Head of caudate nucleus (tissue), 42 donors: Measurements from ENCODE around the gene CYP26B1.

Experiments
- DNase-seq, 42 donors: peaks; one replicate each; pipeline versions ENCODE4 v3.0.0 to v3.0.0-alpha.2; 2020 to 2021; ENCODE audit warnings: mixed read lengths in 7 of 42
- intact Hi-C: fragments of 100-400 bp; cut with DNase I; formaldehyde crosslinking; loops from one replicate; pipeline ENCODE4 v1.15.0; 2022

The CYP26B1 gene

GRCh38 chr2:72147303-72147971 lies at the start of gene CYP26B1:
CYP26B1 (minus strand) TSS chr2:72147862; CDS start chr2:72147834, 28 bp downstream.
- intact Hi-C loops, result loop anchor here (10.0 kb wide), 1 partner anchor 597 kb away; no protein-coding TSS in a partner anchor
- peak in 35 of 42 donors; percentile 9 to 82 (median 56) for DNase-seq

DNA sequence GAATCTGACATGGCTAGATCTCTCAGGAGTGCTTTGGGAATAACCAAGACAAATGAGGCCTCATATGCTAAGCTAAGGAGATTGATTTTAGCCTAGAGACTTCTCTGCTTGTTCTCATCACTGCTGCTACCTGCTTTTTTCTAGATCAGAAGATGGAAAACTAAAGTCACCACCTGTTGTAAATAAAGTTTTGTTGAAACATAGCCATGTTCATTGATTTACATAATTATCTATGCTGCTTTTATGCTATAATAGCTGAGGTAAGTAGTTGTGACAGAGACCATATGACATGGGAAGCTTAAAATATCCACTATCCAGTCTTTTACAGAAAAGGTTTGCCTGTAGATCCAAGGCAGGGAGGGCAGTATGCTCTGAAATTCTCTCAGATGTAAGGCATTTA lies 46.1 kb upstream of the CYP26B1 start:
- intact Hi-C loops, result no loop called here
- DNase-seq, result peak in 1 of 42 donors; percentile 4

DNA sequence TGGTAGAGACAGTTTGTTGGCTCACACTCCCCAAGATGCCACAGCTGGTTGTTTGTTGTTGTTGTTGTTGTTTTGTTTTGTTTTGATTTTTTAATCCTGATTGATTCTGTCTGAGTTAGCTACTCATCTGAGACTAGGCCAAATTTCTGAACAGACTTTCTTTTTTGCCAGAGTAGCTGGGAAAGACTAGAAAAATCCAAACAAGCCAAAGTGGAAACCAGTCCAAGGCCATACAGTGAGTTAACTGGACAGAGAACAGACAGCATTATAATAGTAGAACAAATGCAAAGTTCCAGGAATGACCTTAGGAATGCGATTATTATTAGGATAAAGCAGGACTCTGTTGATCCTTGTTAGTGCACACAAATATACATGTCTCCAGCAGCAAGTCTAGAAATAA lies 43.8 kb upstream of the CYP26B1 start:
- no peak for DNase-seq
- intact Hi-C loops, result no loop called here

DNA sequence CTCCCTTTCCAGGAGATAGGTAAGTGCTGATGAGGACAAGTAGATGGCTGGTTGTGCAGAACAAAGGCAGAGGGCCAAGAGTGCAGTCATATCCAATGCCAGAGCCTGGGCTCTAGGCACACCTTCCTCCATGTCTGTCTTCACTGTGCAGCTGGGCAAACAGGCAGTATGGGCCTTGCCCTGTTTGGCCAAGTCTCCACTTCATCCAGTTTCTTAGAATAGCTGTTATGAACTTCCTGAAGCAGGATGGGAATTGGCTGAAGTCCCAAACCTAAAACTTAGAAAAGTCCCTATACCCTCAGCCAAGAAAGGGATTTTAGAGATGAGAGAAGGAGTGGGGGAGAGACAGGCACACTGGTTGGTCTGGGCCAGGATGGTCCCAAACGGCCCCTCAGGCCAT lies 37.5 kb upstream of the CYP26B1 start:
- intact Hi-C loops, result no loop called here
- DNase-seq, result no peak

DNA sequence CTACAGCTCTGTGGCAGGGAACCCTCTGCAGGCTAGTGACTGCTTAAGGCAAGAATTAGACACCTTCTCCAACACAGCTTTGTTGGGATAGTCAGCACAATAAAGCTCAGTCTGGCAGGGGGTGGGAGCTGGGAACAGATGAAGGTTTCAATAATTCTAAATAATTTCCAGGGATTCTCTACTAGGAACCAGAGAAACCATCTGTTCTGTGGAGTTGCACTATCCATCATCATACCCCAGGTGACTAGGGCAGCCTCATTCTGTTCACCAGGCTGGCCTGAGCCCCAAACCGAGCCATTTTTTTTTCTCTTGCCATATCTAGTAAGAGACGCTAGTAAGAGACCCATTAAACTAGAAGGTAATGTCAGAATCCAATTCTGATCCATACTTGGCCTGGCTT lies 35.8 kb upstream of the CYP26B1 start:
- DNase-seq, result no peak

DNA sequence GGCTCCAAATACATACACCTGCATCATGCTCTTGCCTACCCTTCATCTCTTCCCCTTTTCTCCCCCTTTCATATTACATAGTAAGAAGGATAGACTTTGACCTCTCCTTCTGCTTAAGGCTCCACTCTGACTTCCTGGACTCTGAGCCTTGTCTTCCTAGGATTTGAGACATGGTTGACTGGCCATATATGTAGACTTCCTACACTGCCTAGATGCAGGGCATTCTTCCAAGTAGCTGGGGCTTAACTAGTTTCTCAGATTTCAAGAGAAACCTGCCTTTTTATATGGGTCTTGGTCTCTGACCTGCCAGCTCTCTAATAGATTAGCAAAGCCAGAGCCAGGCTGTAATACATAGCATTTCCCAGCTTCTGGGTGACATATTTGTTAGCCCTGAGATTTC lies 35.4 kb upstream of the CYP26B1 start:
- no peak for DNase-seq
- intact Hi-C loops, result no loop called here

More for the DNA sequence above, 35.8 kb upstream of the CYP26B1 start:
- intact Hi-C loops, result no loop called here

- intact Hi-C loops, result no loop called here
- DNase-seq, result no peak
Observed at GRCh38 chr2:72182547-72182946, 34.9 kb upstream of the CYP26B1 start.

DNA sequence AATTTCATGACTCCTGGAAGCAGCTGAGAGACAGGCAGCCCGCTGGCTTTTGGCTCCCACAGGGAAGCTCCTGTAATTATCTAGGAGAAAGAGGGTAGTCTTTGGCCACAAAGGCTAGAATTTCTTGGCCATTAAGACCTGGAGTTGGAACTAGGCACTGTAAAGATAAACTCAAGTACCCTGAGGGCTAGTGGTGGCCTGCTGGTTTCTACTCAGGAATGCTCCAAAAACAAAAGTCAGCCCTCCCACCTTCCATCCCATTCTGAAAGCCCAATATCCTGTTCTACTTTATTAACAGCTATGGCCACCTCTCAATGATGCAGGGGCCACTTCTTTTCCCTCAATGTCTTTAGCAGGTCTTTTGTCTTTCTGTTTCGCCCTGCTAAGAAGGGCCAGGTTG lies 34.0 kb upstream of the CYP26B1 start:
- intact Hi-C loops, result no loop called here
- DNase-seq, result no peak

GRCh38 chr2:72180351-72180750 lies 32.7 kb upstream of the CYP26B1 start:
- intact Hi-C loops, result no loop called here
- no peak for DNase-seq

DNA sequence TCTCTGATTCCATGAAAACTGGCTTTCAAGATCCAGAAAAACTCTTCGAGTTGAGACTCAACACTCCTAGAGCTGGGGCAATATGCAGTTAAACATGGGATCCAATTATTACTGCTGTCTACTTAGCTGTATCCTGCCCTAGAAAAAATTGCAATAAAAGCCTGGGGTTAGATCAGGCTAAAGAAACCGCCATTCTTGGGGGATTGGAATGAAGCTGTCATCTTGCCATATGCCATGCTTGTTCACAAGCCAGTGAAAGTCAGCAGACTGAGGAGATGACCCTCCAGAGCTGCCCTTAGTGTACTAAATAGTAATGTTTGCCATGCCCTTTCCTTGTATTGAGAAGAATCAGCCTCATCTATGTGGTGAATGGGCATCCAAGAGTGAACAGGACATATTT lies 30.9 kb upstream of the CYP26B1 start:
- DNase-seq, result no peak

DNA sequence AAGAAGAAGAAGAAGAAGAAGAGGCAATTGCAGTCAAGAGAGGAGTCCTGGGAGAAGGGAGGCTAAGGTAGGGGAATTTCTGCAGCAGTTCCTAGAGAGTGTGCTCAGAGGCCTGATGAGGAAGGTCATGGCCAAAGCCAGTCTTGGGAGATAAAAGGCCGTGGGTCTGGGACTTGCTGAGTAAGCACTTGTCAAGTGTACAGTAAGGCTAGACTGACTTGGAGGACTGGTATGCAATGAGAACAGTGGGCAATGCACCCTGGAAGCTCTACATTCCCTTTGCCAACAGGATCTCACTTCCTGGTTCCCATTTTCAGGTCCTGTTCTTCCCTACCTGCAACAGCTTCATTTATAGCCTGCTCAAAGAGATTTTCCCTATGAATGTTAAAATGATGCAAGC lies 28.6 kb upstream of the CYP26B1 start:
- intact Hi-C loops, result no loop called here
- no peak for DNase-seq

More for the DNA sequence above, 30.9 kb upstream of the CYP26B1 start:
- intact Hi-C loops, result no loop called here

GRCh38 chr2:72175636-72176035 lies 28.0 kb upstream of the CYP26B1 start:
- no peak for DNase-seq
- intact Hi-C loops, result no loop called here

GRCh38 chr2:72173640-72174321 lies 26.1 kb upstream of the CYP26B1 start:
- no peak for DNase-seq
- intact Hi-C loops, result no loop called here

- no peak for DNase-seq
- intact Hi-C loops, result no loop called here
Observed at GRCh38 chr2:72172478-72172877, 24.8 kb upstream of the CYP26B1 start.

DNA sequence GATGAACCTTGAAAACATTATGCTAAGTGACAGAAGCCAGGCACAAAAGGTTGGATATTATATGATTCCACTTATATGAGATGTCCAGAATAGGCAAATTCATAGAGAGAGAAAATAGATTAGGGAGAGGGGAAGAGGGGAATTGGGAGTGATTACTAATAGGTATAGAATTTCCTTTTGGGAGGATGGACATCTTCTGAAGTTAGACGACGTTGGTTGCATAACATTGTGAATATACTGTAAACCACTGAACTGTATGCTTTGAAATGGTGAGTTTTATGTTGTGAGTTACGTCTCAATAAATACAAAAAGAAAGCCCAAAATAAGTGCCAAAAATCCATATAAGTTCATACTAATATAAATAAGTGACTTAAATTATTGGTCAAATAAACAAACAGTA lies 18.6 kb upstream of the CYP26B1 start:
- intact Hi-C loops, result no loop called here
- no peak for DNase-seq

DNA sequence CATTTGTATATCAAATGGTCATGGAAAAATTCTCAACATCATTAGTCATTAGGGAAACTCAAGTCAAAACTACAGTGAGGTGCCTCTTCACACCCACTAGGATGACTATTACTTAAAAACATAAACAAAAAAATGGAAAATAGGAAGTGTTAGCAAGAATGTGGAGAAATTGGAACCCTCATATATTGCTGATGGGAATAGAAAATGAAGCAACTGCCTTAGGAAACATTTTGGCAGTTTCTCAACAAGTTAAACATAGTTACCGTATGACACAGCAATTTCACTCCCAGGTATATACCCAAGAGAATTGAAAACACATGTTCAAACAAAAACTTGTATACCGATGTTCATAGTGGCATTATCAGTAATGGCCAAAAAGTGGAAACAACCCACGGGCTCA lies 18.1 kb upstream of the CYP26B1 start:
- no peak for DNase-seq
- intact Hi-C loops, result no loop called here

- peak in 1 of 42 donors; percentile 18 for DNase-seq
- intact Hi-C loops, result no loop called here
Observed at GRCh38 chr2:72162574-72162973, 14.9 kb upstream of the CYP26B1 start.

DNA sequence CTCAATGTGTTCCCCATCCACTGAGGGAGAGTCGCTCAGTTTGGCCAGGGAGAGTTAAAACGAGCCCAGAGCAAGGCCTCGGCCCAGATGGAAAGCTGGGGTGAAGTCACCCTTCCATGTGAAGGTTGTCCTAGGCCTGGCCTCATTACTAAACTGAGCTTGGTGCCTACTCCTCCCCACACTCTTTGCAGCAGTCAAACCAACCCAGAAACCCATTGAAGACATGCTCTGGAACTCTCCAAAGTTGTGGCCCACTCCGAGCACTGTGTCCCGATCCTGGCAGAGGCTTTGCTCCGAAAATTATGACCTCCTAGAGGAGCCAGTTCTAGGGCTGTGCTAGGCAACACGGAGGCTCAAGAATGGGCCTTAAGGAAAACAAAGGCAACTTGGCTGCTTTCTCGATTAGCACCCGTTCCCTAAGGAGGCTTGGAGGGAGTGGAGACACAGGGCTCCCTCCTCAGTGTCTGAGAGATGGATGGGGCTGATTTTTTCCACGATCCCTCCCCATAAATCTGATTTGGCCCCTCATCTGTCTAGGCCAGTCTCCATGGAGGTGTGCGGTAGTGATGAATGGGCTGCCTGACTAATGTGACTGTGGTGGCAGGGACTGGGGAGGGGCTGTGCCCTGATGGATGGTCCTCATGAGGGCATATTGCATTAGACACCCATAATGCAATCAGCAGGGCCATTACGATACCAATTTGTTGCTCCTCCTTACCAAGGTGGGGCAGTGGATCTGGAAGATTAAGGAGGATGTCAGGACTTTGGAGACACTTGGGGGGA lies 11.7 kb upstream of the CYP26B1 start:
- intact Hi-C loops, result loop anchor here (10.0 kb wide), 1 partner anchor 545 kb away; no protein-coding TSS in a partner anchor

DNA sequence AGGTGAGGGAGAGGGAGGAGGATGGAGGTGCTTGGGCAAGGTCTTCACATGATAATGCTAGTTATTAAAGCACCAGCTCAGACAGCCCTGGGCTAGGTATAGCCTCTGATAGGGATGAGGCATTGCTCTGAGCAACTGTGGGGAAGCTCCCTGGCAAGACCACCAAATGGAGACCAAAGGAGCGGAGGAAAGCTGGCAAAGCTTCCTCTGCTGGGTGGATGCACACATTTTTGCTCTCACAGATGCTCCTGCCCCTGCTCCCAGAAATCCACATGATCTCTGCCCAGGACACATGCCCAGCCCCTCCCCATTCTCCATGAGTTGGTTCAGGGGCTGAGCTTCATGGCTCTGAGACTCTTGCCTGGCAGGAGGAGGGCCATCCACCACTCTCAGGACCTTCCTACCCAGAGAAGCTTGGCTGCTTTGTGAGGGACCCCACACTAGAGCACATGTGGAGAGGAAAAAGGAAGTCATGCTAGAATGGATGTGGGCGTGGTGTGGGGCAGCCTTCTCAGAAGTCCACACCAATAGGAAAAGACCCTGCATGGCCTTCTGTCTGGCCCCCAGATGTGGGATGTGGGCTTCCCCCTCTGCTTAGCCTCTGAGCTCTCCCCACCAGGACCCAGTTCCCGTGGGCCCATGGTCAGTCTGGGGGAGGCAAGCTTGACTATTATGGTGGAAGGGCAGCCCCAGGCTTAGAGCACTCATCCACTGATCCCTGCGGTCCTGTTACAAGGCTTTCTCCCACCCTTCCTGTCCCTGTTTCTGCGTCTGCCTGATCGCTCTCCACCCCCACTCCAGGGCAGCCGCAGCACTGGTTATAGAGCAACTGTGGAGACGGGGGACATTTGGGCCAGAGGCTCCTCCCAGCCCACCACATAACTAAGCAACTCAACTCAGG lies 10.5 kb upstream of the CYP26B1 start:
- intact Hi-C loops, result loop anchor here (10.0 kb wide), 1 partner anchor 543 kb away; no protein-coding TSS in a partner anchor

More for the DNA sequence above, 11.7 kb upstream of the CYP26B1 start:
- no peak for DNase-seq

More for the DNA sequence above, 10.5 kb upstream of the CYP26B1 start:
- peak in 2 of 42 donors; percentile 21 to 22 for DNase-seq
